Stimulated activated CD4-positive, alpha-beta T cell treated with anti-CD3 and anti-CD28 coated beads, Interleukin-15, amount 100 ng/mL, for 24 hours (primary cell): ENCODE results near the gene SCP2D1.
"Not testable (repeated sequence)": the region's sequence is repeated elsewhere in the genome, so short reads cannot be mapped to it uniquely, and the experiment has no call there.

Experiments
- DNase-seq: peaks from one replicate; pipeline ENCODE4 v3.0.0-alpha.2; 2020

SCP2D1 gene

DNA sequence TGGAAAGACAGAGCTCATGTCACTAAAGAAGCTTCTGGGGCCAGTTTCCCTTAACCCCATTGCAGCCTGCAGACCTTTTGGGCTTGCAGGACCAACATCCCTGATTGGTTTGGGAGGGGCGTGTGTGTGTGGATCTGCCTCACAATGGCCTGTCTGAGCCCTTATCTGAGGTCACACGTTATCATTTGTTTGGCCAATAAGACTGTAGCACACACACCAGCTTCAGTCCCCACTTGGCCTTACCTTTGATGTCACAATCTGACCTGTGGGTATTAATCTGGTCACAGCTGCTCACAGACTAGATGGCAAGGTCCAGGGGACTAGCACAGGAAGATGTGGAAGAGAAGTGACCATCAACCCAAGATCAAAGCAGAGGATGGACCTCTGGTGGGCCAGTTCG, at the start of gene SCP2D1:
TSS of gene SCP2D1 (plus strand) at position 301 of the 400 bp plus-strand sequence. CDS start at position 334, 33 bp downstream.
- DNase-seq: no peak

DNA sequence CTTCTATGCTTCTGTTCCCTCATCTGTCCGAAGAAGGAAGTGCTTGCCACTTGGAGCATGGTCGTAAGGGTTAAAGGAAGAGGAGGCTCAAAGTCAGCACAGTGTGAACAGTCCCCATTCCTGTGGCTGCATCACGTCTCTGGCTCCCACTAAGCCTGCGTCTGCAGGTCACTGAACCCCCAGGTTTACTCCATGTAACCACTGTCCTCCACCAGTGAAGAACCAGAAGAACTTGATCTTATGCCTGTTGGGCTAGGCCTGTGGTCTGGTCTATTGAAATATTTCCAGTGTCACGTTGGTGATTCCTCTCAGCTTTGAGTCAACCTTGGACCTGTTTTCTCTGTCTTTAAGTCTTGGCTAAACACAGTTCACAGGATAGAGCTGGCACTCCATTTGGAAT, 45.9 kb upstream of the SCP2D1 start:
- no peak for DNase-seq

DNA sequence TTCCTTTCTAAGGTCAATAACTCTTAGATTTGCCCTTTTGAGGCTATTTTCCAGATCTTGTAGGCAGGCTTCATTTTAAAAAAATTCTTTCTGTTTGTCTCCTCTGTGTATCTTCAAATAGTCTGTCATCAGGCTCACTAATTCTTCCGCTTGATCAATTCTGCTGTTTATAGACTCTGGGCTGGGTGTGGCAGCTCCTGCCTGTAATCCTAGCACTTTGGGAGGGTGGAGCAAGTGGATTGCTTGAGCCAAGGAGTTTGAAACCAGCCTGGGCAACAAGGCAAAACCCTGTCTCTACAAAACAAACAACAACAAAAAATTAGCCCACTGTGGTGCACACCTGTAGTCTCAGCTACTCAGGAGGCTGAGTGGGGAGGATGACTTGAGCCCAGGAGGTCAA, 40.0 kb upstream of the SCP2D1 start:
- no peak for DNase-seq

DNA sequence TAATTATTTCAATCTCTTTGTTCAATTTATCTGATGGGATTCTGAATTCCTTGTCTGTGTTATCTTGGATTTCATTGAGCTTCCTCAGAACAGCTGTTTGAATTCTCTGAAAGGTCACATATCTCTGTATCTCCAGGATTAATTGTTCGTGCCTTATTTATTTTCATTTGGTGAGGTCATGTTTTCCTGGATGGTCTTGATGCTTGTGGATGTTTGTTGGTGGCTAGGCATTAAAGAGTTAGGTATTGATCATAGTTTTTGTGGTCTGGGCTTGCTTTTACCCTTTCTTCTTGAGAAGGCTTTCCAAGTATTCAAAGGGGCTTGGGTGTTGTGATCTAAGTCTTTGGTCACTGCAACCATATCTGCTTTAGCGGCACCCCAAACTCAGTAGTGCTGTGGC, 39.4 kb upstream of the SCP2D1 start:
- no peak for DNase-seq

DNA sequence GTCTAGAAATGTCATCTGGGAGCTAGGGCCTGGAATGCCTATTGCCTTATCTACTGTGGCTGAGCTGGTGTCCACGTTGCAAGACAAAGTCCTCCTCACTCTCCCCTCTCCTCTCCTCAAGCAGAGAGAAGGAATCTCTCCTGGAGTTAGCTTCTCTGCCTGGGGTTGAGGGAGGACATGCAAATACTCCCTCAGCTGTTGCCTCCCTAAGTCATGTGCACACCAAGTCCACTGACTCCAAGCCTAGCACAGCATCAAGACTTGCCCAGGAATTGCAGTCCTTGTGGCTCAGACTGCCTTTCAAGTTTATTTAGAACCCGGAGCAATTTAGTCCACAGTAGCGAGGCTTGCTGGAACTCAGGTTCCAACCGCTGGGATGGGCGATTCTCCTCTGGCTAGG, 38.0 kb upstream of the SCP2D1 start:
- DNase-seq: no peak

DNA sequence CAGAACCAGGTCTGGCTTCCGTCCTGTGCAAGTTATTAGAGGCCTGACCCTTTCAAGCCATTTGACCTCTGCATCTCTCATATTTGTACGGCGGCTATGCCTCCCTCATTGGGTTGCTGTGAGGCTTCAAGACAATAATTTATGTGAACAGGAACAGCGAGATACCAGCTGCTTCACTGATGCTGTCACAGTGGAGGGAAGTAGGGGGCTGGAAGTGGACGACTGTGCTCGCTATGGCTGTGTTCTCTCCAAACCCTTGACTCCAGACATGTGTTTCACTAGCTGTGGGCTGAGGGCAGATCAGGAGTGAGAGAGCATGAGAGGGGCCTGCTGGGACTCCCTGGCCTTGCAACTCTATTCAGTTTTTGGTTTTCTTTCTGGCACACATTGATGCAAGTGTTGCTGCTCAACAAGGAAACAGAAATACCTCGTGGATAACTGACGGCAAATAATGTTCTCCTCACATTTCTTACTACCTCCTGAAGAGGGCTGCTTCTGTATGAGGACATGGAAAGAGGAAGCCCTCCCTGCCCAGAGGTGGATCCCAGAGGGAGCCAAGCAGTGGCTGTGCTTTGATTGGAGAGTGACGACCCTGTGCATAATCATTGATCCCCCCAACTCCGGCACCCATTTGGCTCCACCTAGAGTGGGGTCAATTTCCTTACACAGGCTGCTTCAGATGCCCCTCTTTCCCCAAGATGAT, 34.7 kb upstream of the SCP2D1 start:
- DNase-seq: no peak

DNA sequence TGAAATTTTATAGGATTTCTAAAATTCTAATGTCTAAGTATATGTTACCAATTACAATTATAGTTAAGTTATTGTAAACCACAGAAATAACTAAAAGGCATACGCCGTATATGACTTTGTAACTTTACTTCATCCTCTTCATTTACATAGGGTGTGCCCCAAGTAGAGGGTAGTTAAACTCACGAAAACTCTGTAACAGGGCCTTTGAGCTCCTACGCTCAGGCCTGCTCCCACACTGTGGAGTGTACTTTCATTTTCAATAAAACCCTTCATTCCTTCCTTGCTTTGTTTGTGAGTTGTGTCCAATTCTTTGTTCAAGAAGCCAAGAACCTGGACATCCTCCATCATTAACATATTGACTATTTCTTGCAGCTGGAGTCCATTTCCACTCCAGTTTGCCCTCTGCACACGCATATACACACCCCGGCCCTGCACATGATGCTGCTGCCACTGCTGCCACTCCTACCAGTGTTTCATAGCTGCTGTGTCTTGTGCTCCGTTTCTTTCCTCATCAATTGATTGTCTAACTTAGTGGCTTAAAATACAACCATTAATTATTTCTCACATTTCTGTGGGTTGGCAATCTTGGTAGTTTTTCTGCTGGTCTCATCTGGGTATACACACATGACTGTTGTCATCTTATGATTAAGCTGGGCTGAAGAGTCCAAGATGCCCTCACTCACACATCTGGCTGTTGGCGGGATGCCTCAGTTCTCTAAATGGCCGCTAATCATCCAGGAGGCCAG, 33.0 kb upstream of the SCP2D1 start:
- DNase-seq: no peak

DNA sequence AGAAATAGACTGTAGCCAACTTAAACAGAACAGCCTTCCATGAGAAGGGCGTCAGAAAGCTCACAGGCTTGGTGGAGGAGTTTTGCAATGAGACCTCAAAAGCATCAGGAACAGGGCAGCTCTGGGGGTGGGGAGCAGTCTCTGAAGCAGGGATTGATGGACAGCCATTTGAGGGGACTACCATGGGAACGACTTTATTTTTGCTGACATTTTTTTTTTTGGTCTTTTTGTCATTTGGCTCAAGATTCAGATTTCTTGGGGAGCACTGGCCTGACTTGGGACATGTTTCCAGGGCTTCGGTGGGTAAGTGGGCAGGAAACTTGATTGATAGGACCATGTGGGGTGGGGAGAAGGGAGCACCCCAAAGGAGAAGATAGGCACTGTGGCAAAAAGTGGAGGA, 32.1 kb upstream of the SCP2D1 start:
- DNase-seq: no peak

DNA sequence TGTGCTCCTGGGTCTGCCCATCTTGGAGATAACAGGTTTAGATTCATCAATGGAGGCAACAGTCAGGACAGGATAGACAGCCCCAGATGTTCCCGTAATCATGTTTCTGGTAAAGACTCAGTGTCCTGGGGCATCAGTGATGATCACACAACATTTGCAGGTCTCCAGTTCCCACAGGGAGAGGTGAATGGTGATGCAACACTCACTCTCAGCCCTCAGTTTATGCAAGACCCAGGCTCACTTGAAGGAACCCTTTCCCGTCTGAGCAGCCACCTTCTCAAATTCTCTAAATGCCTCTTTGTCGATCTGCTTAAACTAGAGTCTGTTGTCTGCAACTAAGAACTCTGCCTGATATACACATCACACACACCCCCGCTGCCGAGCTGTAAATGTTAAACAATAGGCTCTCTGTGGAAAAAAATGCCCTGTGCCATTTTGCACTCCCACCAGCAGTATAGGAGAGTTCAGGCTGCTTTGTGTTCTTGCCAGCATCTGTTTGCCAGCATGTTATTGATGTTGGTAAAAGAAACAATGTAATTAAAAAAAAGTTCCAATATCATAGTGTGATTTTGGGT, 30.1 kb upstream of the SCP2D1 start:
- no peak for DNase-seq

DNA sequence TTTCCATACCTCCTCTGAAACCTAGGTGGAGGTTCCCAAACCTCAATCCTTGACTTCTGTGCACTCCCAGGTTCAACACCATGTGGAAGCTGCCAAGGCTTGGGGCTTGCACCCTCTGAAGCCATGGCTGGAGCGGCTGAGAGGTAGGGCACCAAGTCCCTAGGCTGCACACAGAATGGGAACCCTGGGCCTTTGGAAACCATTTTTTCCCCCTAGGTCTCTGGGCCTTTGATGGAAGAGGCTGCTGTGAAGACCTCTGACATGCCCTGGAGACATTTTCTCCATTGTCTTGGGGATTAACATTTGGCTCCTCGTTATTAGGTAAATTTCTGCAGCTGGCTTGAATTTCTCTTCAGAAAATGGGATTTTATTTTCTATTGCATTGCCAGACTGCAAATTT, 26.5 kb upstream of the SCP2D1 start:
- not testable (repeated sequence) for DNase-seq

DNA sequence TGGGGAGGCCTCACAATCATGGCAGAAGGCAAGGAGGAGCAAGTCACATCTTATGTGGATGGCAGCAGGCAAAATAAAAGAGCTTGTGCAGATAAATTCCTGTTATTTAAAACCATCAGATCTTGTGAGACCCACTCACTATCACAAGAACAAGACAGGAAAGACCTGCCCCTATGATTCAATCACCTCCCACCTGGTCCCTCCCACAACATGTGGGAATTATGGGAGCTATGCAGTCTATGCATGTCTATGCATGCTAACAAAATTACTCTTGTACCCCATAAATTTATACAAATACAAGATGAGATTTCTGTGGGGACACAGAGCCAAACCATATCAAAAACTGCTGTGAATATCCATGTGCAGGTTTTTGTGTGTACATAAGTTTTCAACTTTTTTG, 25.6 kb upstream of the SCP2D1 start:
- no peak for DNase-seq

DNA sequence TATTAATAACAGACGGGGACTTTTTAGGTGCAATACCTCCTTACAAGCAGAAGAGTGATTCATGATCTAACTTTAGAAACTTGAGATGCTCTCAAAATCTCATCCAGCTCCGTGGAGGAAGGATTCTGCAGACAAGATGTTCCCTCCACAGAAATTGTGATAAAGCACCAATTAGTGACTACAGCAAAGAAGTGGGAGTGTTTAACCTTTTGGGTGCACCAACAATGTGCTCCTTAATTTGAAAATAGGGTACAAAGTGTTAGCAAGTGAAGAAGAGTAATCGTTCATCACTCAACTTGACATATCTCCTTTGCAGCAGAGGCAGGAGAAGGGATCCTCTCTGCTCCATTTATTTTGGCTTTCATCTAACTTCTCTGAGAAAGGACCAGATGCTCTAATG, 22.8 kb upstream of the SCP2D1 start:
- no peak for DNase-seq

DNA sequence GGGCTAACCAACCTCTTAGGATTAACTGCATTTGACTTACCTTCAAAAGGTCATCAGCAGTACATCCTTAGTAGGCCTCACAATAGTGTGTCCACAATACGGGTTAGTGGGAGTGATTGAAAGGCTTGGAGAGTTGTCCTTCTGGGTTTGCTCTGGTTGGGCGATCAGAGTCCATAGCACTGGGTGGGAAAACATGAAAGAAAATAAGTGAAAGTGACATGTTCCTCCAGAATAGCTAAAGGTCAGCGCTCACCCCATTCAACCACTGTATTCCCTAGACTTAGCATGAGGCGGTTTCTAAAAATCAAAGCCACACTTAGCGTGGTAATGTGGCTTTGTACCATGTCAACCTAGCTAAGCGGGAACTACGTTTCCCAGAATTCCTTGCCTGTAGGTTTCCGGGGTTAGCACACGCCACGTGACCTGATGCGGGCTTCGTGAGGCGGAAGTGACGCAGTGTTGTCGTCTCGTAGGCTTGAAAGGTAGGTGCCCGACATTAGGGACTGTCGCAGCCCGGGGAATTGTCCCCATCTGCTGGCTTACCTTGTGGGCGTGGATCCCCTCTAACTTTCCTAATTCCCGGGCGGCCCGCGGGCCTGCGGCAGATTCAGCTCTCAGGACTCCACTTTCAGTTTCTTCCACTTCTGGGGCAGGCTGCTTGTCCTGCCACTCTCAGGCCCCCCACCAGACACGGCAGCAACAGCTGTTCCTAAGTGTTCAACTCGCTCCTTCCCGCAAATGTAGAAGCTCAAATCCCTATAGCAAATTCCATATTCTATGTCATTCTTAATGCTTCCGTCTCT, 19.8 kb upstream of the SCP2D1 start:
- peak; percentile 88 for DNase-seq

DNA sequence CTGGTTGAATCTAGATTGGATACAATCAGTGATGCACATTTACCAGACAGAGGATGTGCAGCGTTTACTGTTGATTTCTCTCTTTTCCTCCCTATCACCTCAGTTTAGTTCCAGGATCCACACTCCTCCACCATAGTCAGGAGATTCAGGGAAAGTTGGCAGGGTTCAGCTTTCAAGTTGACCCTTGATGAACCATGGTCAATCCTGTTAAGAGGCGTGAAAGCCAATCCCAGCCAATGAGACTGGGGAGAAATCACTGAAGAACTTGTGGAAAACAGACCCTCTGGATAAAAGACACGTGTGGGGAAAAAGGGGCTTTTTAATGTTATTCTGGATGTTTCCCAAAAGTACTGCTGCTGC, 19.2 kb upstream of the SCP2D1 start:
- DNase-seq: no peak

DNA sequence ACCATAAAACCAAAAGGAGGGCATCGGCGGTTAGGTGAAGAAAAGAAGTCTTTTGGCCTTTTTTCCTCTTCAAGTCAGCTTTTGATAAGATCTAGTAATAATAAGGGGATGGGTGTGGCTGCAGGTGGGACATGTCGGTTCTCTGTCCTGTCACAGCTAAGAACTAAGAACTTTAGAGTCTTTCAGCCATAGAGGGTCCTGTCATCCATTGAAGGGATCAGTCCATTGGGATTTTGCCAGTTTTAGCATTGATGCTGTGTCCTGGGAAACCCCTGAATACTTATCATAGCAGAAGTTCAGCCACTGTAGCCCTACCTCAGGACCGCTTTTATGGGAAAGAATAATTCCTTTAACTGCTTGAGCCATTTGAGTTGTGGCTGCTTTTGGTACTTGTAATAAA, 18.2 kb upstream of the SCP2D1 start:
- no peak for DNase-seq

DNA sequence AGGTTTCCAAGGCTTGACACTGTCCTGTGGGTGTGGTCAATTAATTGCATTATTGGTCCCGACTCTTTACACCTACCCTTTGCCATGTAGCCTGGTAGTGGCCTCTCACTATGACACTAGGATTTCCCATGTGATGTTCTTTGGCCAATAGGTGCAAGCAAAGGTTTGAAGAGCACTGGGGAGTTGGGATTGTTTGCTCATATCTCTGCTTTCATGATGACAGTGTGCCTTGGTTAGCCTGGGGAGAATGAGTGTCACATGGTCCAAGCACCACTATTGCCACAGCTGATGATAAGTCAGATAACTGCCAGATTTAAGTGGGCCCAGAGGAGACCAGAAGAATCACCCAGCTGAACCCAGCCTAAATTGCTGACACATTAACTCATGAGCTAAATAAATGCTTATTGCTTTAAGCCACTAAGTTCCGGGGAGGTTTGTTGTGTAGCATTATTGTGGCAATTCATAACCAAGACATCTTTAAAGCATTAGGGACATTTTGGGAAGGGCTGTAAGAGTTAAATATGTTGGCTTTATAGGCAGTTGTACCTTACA, 17.2 kb upstream of the SCP2D1 start:
- DNase-seq: no peak

DNA sequence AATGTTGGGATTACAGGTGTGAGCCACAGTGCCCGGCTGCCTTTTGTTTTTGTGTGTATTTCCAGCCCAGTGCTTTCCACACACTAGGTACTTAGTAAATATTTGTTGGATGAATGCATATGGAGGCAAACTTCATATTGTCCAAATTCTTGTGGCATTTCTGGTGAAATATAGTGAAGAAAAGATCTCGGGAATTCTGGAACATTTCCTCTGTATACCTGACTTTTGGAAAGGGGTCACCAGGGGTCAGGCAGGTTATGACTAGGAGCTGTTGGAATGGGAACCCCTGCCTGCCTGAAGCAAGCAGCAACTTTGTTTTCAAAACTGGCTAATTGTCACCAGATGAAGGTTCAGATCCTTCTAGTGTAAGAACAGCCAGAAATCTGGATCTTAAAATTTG, 12.1 kb upstream of the SCP2D1 start:
- DNase-seq: no peak

DNA sequence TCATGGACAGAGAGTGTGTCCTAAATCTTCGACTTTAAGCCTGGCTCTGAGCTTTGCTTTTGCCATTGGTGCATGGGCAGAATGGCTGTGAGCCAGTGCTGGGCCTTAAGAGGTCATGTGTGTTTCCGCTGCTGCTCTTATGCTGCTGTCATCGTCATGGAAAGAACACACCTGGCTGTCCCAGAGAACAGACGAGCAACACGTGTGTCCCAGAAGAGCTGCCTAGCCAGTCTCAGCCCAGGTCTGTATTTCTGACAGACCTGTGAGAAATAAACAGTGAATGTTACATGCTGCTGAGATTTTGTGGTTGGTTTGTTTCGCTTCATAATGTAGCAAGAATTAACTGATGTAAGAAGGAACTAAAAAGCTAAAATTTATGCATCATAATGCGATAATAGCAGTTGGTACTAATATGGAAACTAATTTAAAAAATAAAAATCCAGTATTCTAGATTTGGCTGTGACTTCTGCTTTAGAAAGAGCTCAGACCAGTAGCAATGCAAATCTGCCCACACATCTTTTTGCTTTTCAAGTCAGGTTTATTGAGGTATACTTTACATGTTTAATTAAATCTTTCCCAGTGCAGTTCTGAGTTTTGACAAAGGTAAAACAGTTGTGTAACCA, 11.5 kb upstream of the SCP2D1 start:
- no peak for DNase-seq

DNA sequence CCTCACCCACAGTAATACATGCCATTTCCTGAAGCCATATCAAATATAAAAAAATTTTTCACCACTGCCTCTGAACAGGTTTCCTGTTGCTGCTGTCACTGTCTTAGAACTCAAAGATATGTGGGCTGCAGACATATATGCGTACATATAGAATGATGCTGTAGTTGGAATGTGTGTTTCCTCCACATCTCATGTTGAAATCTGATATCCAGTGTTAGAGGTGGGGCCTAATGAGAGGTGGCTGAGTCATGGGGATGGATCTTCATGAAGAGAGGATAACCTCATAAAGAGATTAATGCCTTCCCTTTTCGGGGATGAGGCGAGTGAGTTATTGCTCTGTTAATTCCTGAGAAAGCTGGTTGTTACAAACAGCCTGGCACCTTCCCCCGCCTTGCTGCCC, 7.7 kb upstream of the SCP2D1 start:
- DNase-seq: no peak

DNA sequence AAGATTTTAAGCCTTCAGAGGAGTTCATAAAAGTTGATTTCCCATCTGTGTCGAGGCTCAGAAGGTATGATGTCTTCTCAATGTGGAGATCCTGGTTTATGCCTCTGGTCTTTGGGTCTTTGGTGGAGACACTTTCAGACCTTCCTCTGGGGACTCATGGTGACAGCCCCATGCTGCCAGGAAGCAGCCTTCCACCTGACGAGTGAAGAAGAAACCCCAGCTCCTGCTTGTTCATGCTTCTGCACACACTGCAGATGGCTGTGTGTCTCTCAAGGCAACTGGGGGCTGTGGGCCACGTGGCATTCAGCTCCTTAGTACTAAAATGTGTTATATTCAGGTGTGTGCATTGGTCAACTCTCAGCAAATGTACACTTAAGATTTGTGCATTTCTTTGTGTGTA, 4.9 kb upstream of the SCP2D1 start:
- no peak for DNase-seq

DNA sequence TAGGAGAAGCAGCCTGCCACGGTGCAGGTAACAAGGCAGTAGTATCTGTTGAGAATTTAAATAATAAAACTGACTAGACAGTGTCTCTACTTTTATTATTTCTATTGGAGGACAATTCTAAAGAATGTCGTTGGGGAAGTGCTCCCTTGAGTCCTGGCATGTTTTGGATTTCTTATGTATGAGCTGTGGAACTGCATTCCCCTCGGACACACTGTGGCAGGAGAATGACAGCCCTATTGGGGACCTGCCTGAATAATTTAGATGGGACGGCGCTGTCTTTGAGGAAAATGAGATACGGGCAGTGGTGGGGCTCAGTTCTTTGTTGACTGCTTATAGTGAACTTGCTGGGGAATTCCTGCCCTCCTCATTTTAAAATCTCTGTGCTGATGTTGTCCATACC, 2.4 kb upstream of the SCP2D1 start:
- no peak for DNase-seq

DNA sequence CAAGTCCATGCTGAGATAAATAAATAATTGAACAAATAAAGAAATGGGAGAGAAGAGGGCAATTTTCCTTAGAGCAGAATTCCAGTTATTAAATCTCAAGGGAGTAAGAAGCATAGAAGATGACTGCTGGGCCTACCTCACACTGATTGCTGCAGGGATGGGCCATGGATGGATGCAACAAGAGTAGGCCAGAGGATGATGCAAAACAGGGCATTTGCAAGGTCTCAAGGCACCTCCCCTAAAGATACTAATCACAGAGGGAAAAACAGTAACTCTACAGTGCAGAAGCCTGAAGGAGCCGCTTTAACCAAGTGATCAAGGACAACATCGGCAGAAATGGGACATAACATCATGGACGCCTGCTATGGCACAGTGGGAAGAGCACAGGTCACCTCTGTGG, 1.7 kb upstream of the SCP2D1 start:
- no peak for DNase-seq
